G401.6 (cell line): Measurements from ENCODE around the gene HOXA5.
A peak's percentile ranks its signal among the peaks of the same experiment; 100 is the strongest.

Source experiments
- FAIRE-seq: peaks from 2 replicates; lab custom pipeline; 2012; peaks lifted over from hg19 to GRCh38; lab: Jason Lieb, UNC

The HOXA5 gene

DNA sequence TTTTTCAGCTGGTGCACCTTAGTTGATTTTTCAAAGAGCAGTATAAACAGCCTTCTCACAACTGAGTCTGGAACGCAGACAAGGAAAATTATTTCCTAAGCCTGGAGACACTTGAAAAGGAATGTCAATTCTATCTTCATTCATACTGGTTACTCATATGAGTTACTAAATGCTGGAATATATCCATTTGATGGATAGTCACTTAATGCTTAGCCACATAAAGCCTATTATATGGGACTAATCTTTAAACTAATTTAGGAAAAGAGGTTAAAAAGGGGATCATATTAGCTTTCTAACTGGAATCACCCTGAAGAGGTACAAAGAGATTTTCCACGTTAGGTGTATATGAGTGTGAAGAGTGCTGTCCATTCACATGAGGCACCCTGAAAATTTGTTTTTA, 11.3 kb downstream of the HOXA5 start:
- FAIRE-seq: peak; percentile 56

DNA sequence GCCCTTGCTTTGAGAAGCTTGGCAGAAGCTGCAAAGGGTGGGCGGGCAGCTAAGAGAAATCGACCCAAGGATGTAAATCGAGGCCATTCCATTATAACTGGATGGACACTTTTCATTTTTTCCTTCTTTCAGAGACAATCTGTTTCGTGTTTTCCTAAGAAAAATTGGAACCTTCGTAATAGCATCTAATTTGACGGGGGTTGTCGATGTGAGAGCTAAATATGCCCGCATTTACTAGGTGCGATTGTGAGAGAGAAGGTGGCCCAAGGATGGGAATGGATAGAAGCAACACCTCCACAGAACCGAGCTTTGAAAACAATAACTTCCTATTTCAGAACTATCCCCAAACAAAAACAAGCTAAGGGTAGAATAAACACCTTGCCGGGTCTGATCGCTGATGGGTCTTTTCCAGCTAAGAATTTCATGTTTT, 12.1 kb downstream of the HOXA5 start:
- peak; percentile 67 for FAIRE-seq

GRCh38 chr7:27130540-27131389, 12.7 kb downstream of the HOXA5 start, which contains the start of gene HOXA4:
Gene HOXA4 (minus strand): TSS chr7:27130757. CDS start chr7:27130733, 24 bp downstream.
- peak; percentile 50 for FAIRE-seq

DNA sequence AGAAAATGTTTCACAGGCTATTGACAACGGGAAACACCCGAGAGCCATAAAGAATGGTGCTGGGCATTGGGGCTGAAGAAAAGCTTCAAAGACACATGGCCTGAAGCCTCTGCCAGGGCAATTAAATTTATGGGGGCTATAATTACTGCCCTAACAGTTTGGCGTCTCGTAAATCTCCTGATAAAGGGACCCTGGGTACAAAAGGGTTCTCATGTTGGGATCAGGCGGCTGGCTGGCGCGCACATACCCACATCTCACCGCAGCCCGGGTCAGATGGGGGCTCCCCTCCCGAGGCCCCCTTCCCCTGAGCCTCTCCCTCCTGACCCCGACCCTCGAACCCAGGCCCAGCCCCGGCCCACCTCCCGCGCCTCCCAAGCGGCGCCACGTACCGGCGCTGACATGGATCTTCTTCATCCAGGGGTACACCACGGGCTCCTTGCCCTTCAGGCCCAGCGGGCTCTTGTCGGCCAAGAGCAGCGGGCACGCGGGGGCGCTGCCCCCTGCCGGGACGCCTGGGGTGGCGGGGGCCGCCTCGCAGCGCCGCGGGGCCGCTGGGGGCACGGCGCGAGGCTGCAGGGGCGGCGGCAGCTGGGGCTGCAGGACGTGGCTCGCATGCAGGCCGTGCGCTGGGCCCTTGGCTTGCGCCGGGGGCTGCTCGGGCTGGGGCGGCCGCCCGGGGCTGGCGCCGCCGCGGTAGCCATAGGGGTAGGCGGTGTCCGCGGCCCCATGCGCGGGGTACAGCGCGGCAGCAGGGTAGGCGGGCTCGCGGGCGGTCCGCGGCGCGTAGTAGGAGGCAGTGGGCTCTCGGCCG, 13.5 kb downstream of the HOXA5 start:
- no peak for FAIRE-seq

- no peak for FAIRE-seq
Measured at GRCh38 chr7:27128776-27129728, 14.4 kb downstream of the HOXA5 start.

DNA sequence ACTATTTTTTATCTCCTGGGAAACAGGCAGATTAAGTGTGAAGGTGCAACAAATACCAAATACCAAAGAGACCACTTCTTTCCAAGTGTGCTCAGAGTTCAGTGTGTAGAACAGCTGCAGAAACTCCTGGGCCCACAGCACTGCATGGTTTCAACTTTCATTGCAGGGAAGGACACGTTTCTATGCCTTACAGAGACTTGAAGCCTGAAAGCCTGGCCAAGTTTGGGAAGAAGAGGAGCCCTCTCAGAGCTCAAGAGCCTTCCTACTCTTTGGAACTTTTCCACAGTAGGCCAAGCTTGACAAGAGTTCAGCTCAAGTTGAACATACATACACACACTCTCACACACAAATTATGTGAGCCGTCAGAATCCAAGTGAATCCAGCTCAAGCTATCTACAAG, 15.4 kb downstream of the HOXA5 start:
- FAIRE-seq: peak; percentile 93

DNA sequence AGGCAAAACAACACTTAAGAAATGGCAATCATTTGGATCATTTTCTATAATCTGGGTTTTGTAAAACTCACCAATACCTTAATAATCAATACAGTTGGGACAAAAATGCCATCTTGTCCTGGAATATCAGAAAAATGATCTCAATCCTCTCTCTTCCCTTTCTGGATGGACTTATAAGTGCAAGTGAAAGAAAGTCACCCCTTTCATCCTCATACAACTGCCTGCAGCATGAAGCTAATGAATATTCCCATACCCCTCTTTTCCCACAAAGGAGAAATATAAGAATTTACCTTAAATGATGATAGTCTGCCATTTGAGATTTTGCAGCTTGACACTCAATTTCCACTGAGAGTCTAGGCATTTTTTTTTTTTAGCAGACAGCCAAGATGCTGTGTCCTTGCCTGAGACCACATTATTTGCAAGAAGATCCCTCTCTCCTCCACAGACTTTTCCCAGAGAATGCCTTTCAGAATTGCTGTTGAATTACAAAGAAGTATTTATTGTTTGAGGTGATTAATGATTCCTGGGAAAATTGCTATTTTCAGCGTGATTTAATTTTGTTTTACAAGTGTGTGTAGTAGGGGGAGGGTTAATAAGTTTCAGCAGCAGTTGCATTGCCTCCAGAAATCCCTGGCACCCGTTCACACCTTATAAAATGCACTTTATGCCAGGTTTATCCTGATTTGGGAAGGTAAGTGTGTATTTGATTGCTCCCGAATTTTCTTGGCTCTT, 16.7 kb downstream of the HOXA5 start:
- no peak for FAIRE-seq

DNA sequence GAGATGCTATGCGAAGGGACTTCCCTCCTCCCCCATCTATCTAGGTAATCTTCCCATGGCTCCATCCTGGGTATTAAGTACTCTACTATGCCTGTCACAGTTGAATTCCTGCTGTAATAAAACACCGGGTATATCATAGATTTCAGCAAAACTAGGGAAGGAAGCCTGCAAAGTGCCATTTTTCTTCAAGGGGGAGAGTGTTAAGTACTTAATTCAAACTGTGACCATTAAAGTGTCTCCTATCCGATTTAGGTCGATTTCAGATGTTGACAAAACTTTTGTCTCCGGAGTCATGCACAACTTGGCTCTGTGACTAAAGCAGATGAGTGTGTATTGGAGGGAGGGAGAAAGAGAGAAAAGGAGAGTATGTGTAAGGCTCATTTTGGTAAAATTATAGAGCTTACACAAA, 17.5 kb downstream of the HOXA5 start:
- FAIRE-seq: no peak

DNA sequence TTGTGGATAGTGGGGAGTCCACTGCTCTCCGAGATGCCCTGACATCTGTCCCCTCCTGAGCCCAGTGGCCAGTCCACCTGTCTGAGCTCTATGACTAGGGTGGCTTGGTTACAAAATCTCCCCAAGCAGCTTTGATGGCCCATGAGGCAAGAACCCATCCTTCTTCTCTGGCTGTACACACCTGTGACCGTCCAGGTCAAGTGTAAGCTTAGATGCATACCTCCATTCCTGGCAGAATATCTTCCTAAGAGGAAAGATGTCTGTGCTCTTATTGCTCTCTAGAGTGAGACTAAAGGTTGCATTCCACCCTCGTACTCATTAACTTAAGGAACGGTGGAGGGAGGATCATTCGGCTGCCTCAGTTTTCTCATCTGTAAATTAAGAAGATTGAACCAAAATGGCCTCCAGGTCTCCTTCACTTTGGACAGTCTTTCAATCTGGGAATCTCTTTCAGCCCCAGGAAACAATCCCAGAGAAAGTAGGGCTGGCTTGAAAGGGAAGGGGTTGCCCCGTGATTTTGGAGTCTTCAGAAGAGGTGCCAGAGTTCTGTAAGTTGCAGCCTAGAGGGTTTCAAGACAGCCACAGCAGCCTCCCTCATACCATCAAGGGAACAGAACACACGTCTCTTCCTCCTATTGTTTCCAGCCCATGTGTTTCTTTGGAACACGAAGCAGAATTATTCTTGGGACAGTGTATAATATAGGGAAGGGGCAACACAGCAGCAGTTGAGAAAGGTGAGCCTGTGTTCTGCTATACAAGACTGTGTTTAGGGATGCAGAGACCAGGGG, 18.4 kb downstream of the HOXA5 start:
- FAIRE-seq: no peak

GRCh38 chr7:27124096-27124901, 19.2 kb downstream of the HOXA5 start:
- no peak for FAIRE-seq

DNA sequence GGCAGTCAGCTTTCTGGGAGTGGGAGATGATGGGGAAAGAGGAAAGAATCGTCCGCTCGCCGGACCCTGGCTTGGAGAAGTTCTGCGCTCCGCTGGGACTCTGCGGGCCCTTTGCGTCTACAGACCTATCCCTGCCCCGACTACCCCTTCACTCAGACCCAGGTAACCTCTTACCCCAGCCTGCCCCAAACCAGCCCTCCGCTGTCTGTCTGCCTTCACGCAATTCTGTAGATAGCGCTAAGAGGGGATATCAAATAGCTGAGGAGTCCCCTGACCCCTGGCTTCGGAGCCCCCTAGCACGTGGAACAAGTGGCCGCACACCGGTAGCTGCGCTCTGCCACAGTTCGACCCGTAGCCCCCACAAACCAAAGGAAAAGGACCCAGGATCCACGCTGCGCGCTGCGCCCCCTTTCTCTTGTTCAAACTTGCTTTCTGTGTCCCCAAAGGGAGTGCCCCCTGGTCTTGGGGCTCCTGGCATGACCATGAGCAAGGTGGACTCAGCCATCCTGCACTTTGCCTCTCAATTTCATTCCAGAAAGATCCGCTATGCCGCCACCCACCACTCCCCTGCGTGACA, 19.9 kb downstream of the HOXA5 start:
- no peak for FAIRE-seq

GRCh38 chr7:27123007-27123476, 20.4 kb downstream of the HOXA5 start:
- peak; percentile 78 for FAIRE-seq

- FAIRE-seq: no peak
Measured at GRCh38 chr7:27122077-27122910, 21.2 kb downstream of the HOXA5 start.

- FAIRE-seq: no peak
Measured at GRCh38 chr7:27121684-27122076, 21.8 kb downstream of the HOXA5 start.

GRCh38 chr7:27119412-27119911, 24.0 kb downstream of the HOXA5 start:
- FAIRE-seq: peak; percentile 50

GRCh38 chr7:27118580-27118979, 24.9 kb downstream of the HOXA5 start:
- FAIRE-seq: no peak

GRCh38 chr7:27117887-27118491, 25.5 kb downstream of the HOXA5 start:
- no peak for FAIRE-seq
